Glomerular endothelial cell (primary cell): ENCODE measurements around the gene KRT26. TPM values are rescaled to one million over a fixed set of nuclear protein-coding genes. Genes with fewer than 3 reads are reported as not detected.
"Not testable (repeated sequence)": the region's sequence is repeated elsewhere in the genome, so short reads cannot be mapped to it uniquely, and the experiment has no call there.

Experiments
- DNase-seq: peaks from one replicate; pipeline ENCODE4 v3.0.0-alpha.2; 2011; ENCODE audit warnings: low read depth, low spot score; ENCODE audit errors: extremely low read depth
- total RNA-seq: library from RNA; depleted of rRNA; stranded (reverse); fragments of >200 nt; gene quantifications from 2 replicates; pipeline ENCODE4 v1.2.3, GENCODE V29; 2015

Gene KRT26
- total RNA-seq, 1 donor from 2014 or later, result not detected

GRCh38 chr17:40795019-40795667, 23.1 kb upstream of the KRT26 start:
- DNase-seq, result no peak

GRCh38 chr17:40794466-40794865, 22.5 kb upstream of the KRT26 start:
- DNase-seq, result no peak

- no peak for DNase-seq
Measured at GRCh38 chr17:40793832-40794231, 21.8 kb upstream of the KRT26 start.

- DNase-seq, result peak; percentile 9
Measured at GRCh38 chr17:40791787-40792436, 19.9 kb upstream of the KRT26 start.

GRCh38 chr17:40791111-40791510, 19.1 kb upstream of the KRT26 start:
- DNase-seq, result no peak

GRCh38 chr17:40782450-40782849, 10.4 kb upstream of the KRT26 start, which contains the start of gene KRT27:
Gene KRT27 (minus strand): TSS chr17:40782550. CDS start chr17:40782493, 57 bp downstream.
- no peak for DNase-seq

- no peak for DNase-seq
Measured at GRCh38 chr17:40779181-40779909, 7.3 kb upstream of the KRT26 start.

GRCh38 chr17:40778461-40778860, 6.5 kb upstream of the KRT26 start:
- DNase-seq, result no peak

- no peak for DNase-seq
Measured at GRCh38 chr17:40777971-40778370, 6.0 kb upstream of the KRT26 start.

- no peak for DNase-seq
Measured at GRCh38 chr17:40777459-40777858, 5.5 kb upstream of the KRT26 start.

- no peak for DNase-seq
Measured at GRCh38 chr17:40775945-40776344, 3.9 kb upstream of the KRT26 start.

- no peak for DNase-seq
Measured at GRCh38 chr17:40765657-40766056, 6.3 kb downstream of the KRT26 start.

- no peak for DNase-seq
Measured at GRCh38 chr17:40763752-40764151, 8.2 kb downstream of the KRT26 start.

GRCh38 chr17:40760105-40761016, 11.6 kb downstream of the KRT26 start:
- DNase-seq, result no peak

GRCh38 chr17:40755231-40755630, 16.8 kb downstream of the KRT26 start, which contains the start of gene KRT25:
Gene KRT25 (minus strand): TSS chr17:40755331. CDS start chr17:40755271, 60 bp downstream.
- no peak for DNase-seq

- DNase-seq, result no peak
Measured at GRCh38 chr17:40753804-40754203, 18.2 kb downstream of the KRT26 start.

- DNase-seq, result no peak
Measured at GRCh38 chr17:40751065-40751464, 20.9 kb downstream of the KRT26 start.

GRCh38 chr17:40750391-40750790, 21.6 kb downstream of the KRT26 start:
- no peak for DNase-seq

GRCh38 chr17:40748666-40749065, 23.3 kb downstream of the KRT26 start:
- DNase-seq, result not testable (repeated sequence)

- no peak for DNase-seq
Measured at GRCh38 chr17:40738553-40738952, 33.4 kb downstream of the KRT26 start.

- DNase-seq, result no peak
Measured at GRCh38 chr17:40735016-40735415, 37.0 kb downstream of the KRT26 start.
